Gastrocnemius medialis (tissue), 4 donors: ENCODE data around the gene PNLIPRP2.

Experiments used
- POLR2A ChIP-seq, 2 donors: fragments of 450-650 bp; IDR thresholded peaks; one replicate each; pipeline ENCODE4 v1.6.1; 2017; ENCODE audit warnings: antibody characterized with exemption in 2 of 2, mild to moderate bottlenecking in 2 of 2, moderate library complexity in 2 of 2
- TF ChIP-seq, protein P1 (sequence below), 5 experiments: fragments of 450-650 bp in 3 of 5; fragments of 200-600 bp in 2 of 5; sonication (generic) in 2 of 5; IDR thresholded peaks in 4 of 5; conservative IDR thresholded peaks in 1 of 5; 1 replicate in 4 of 5; 2 replicates in 1 of 5; pipeline ENCODE4 v1.5.1; 2016 to 2019; ENCODE audit warnings: antibody characterized with exemption in 5 of 5, mild to moderate bottlenecking in 3 of 5, moderate library complexity in 3 of 5

DNA sequence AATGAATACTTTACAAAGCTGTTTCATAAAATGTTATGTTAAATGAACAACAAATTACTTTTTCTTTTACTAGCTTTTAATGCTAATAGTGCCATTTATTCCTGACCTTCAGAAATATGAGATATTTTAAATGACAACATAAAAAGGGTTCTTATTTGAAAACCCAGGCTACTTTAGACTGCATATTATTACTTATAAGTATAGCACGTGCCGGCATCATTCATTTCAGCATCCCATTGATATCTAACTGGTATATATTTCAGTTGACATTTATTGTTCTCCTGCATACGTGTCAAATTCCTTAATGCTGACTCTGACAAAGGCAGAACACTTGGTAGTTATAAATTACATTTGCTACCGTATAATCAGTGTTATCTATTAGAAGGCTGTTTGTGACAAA lies 35.3 kb downstream of the PNLIPRP2 start:
- TF ChIP-seq, protein P1, sequence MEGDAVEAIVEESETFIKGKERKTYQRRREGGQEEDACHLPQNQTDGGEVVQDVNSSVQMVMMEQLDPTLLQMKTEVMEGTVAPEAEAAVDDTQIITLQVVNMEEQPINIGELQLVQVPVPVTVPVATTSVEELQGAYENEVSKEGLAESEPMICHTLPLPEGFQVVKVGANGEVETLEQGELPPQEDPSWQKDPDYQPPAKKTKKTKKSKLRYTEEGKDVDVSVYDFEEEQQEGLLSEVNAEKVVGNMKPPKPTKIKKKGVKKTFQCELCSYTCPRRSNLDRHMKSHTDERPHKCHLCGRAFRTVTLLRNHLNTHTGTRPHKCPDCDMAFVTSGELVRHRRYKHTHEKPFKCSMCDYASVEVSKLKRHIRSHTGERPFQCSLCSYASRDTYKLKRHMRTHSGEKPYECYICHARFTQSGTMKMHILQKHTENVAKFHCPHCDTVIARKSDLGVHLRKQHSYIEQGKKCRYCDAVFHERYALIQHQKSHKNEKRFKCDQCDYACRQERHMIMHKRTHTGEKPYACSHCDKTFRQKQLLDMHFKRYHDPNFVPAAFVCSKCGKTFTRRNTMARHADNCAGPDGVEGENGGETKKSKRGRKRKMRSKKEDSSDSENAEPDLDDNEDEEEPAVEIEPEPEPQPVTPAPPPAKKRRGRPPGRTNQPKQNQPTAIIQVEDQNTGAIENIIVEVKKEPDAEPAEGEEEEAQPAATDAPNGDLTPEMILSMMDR (IDR thresholded peaks at IDR 0.05 in 4 of 5, conservative IDR thresholded peaks at IDR 0.05 in 1 of 5), result no peak
- no peak for TF ChIP-seq POLR2A (IDR thresholded peaks at IDR 0.05)
